Measurements from ENCODE around the gene BASP1.
"Not testable (repeated sequence)": the region's sequence is repeated elsewhere in the genome, so short reads cannot be mapped to it uniquely, and the experiment has no call there.

Gene BASP1

GRCh38 chr5:17257705-17258273 is 40.4 kb downstream of the BASP1 start (continued):
- TF ChIP-seq, protein P1, sequence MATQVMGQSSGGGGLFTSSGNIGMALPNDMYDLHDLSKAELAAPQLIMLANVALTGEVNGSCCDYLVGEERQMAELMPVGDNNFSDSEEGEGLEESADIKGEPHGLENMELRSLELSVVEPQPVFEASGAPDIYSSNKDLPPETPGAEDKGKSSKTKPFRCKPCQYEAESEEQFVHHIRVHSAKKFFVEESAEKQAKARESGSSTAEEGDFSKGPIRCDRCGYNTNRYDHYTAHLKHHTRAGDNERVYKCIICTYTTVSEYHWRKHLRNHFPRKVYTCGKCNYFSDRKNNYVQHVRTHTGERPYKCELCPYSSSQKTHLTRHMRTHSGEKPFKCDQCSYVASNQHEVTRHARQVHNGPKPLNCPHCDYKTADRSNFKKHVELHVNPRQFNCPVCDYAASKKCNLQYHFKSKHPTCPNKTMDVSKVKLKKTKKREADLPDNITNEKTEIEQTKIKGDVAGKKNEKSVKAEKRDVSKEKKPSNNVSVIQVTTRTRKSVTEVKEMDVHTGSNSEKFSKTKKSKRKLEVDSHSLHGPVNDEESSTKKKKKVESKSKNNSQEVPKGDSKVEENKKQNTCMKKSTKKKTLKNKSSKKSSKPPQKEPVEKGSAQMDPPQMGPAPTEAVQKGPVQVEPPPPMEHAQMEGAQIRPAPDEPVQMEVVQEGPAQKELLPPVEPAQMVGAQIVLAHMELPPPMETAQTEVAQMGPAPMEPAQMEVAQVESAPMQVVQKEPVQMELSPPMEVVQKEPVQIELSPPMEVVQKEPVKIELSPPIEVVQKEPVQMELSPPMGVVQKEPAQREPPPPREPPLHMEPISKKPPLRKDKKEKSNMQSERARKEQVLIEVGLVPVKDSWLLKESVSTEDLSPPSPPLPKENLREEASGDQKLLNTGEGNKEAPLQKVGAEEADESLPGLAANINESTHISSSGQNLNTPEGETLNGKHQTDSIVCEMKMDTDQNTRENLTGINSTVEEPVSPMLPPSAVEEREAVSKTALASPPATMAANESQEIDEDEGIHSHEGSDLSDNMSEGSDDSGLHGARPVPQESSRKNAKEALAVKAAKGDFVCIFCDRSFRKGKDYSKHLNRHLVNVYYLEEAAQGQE (tag by site-specific recombination; IDR thresholded peaks at IDR 0.05) = no peak

GRCh38 chr5:17258431-17258830 is 41.0 kb downstream of the BASP1 start:
- H3K4me1 ChIP-seq (ENCODE audit: control insufficient read depth, insufficient read depth, low read length) = peaks cover 12% of the 10 kb centered on the region
- ChIA-PET POLR2A (no interaction called here), CTCF (interaction anchor here (0.9 kb wide), 1 partner anchor 42 kb away, joined by 3 read pairs; no protein-coding TSS in a partner anchor)
- no peaks in the 10 kb centered on the region; the same call in 1 of the 2 replicates for H3K9me3 ChIP-seq (ENCODE audit: control insufficient read depth, insufficient read depth, low read depth, low read length)
- H3K27ac ChIP-seq (ENCODE audit: extremely low read depth, low read depth, low read length) = no peak overlapping the region
- no peak overlapping the region for H3K4me3 ChIP-seq (ENCODE audit: low read depth, low read length)
- H3K36me3 ChIP-seq (ENCODE audit: control insufficient read depth in 2 of 2, insufficient read depth in 1 of 2, low read length in 2 of 2) = peaks cover 22 to 40% of the 10 kb centered on the region in 2 experiments
- TF ChIP-seq YY1 (tag by site-specific recombination; IDR thresholded peaks at IDR 0.05) (no peak), GLIS1 (tag by site-specific recombination; IDR thresholded peaks at IDR 0.05) (no peak), ZNF843 (tag by site-specific recombination; IDR thresholded peaks at IDR 0.05) (no peak), BCL11B (tag by site-specific recombination; IDR thresholded peaks at IDR 0.05; ENCODE audit: low read depth) (no peak), ZNF350 (tag by site-specific recombination; IDR thresholded peaks at IDR 0.05) (no peak), ZNF747 (tag by site-specific recombination; IDR thresholded peaks at IDR 0.05) (no peak), ZBTB6 (tag by site-specific recombination; IDR thresholded peaks at IDR 0.05) (no peak), KLF1 (tag by site-specific recombination; IDR thresholded peaks at IDR 0.05) (no peak), RBAK (tag by site-specific recombination; IDR thresholded peaks at IDR 0.05) (no peak), ZNF530 (tag by site-specific recombination; IDR thresholded peaks at IDR 0.05; ENCODE audit: low read depth) (no peak), ZNF629 (tag by site-specific recombination; IDR thresholded peaks at IDR 0.05) (no peak), ZNF248 (tag by site-specific recombination; IDR thresholded peaks at IDR 0.05) (no peak), BCL6B (tag by site-specific recombination; IDR thresholded peaks at IDR 0.05) (no peak), ZSCAN30 (tag by site-specific recombination; IDR thresholded peaks at IDR 0.05) (no peak), ZNF26 (tag by site-specific recombination; IDR thresholded peaks at IDR 0.05) (no peak)

GRCh38 chr5:17259012-17259411 is 41.6 kb downstream of the BASP1 start:
- H3K4me3 ChIP-seq (ENCODE audit: low read depth, low read length); H3K27ac ChIP-seq (ENCODE audit: extremely low read depth, low read depth, low read length); POLR2A ChIA-PET; H3K9me3 ChIP-seq (ENCODE audit: control insufficient read depth, insufficient read depth, low read depth, low read length): not testable (repeated sequence)
- CTCF ChIA-PET = interaction anchor here (0.9 kb wide), 1 partner anchor 43 kb away, joined by 3 read pairs; no protein-coding TSS in a partner anchor
- TF ChIP-seq, protein P2, sequence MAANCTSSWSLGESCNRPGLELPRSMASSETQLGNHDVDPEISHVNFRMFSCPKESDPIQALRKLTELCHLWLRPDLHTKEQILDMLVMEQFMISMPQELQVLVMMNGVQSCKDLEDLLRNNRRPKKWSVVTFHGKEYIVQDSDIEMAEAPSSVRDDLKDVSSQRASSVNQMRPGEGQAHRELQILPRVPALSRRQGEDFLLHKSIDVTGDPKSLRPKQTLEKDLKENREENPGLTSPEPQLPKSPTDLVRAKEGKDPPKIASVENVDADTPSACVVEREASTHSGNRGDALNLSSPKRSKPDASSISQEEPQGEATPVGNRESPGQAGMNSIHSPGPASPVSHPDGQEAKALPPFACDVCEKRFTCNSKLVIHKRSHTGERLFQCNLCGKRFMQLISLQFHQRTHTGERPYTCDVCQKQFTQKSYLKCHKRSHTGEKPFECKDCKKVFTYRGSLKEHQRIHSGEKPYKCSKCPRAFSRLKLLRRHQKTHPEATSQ (tag by site-specific recombination; IDR thresholded peaks at IDR 0.05) = 0 out of 2 replicates have a peak, but pooled peaks have one; percentile 18
- TF ChIP-seq SETDB1 (IDR thresholded peaks at IDR 0.05; ENCODE audit: insufficient read length, low read length) = peak; percentile 91
- peaks cover 16% of the 10 kb centered on the region for H3K4me1 ChIP-seq (ENCODE audit: control insufficient read depth, insufficient read depth, low read length)
- peaks cover 25 to 44% of the 10 kb centered on the region in 2 experiments for H3K36me3 ChIP-seq (ENCODE audit: control insufficient read depth in 2 of 2, insufficient read depth in 1 of 2, low read length in 2 of 2)

Data from HEK293 (cell line).